WTC11 (cell line): Measurements from ENCODE around the gene MAST4. TPM values are rescaled to one million over a fixed set of nuclear protein-coding genes. Genes with fewer than 3 reads are reported as not detected.

ENCODE experiments used
- ATAC-seq: fragments of 200-7000 bp; cut with Tn5 transposase; 2 replicates; pipeline ENCODE4 v1.10.0; 2021; ENCODE audit warnings: mild to moderate bottlenecking, moderate library complexity
- CTCF ChIA-PET: fragments of 300-600 bp; sonication (Branson Sonifier 250); formaldehyde crosslinking; loops from one replicate; lab custom pipeline; 2021; ENCODE audit warnings: antibody characterized with exemption; lab: Charles Lee
- POLR2A ChIA-PET: fragments of 350-600 bp; sonication (Branson Sonifier 250); formaldehyde crosslinking; loops from one replicate; lab custom pipeline; 2021; ENCODE audit warnings: antibody characterized with exemption; lab: Charles Lee
- DNase-seq: peaks from one replicate; pipeline ENCODE4 v3.0.0; 2021; ENCODE audit warnings: low spot score
- H3K27ac Mint-ChIP-seq: 2 replicates; pipeline ENCODE4 v1.8.0; 2021; ENCODE audit warnings: mixed read lengths
- H3K27me3 Mint-ChIP-seq: 2 replicates; pipeline ENCODE4 v1.8.0; 2021; ENCODE audit warnings: low read depth, mild to moderate bottlenecking, moderate library complexity, mixed read lengths
- H3K36me3 Mint-ChIP-seq: 2 replicates; pipeline ENCODE4 v1.8.0; 2021; ENCODE audit warnings: mixed read lengths
- H3K4me1 Mint-ChIP-seq: 2 replicates; pipeline ENCODE4 v1.8.0; 2022; ENCODE audit warnings: mixed read lengths
- H3K4me3 Mint-ChIP-seq: 2 replicates; pipeline ENCODE4 v1.8.0; 2021; ENCODE audit warnings: mild to moderate bottlenecking, moderate library complexity, mixed read lengths
- H3K9me3 Mint-ChIP-seq: 2 replicates; pipeline ENCODE4 v1.8.0; 2021; ENCODE audit warnings: mixed read lengths
- ATF3 ChIP-seq: sonication (generic); formaldehyde crosslinking; conservative IDR thresholded peaks from 2 replicates; pipeline ENCODE4 v1.8.1; 2022; ENCODE audit warnings: mild to moderate bottlenecking, missing genetic modification reagents
- ATF6 ChIP-seq: sonication (generic); formaldehyde crosslinking; IDR thresholded peaks from 2 replicates; pipeline ENCODE4 v1.8.1; 2023; ENCODE audit warnings: mild to moderate bottlenecking, missing genetic modification reagents
- EMX1 ChIP-seq: fragments of 250-450 bp; sonication (Bioruptor Pico); IDR thresholded peaks from 2 replicates; pipeline ENCODE4 v1.8.0; 2021; ENCODE audit warnings: mild to moderate bottlenecking
- FOXP1 ChIP-seq: sonication (generic); formaldehyde crosslinking; IDR thresholded peaks from 2 replicates; pipeline ENCODE4 v1.8.0; 2022; ENCODE audit warnings: missing genetic modification reagents, mild to moderate bottlenecking, moderate library complexity, borderline replicate concordance
- GTF2I ChIP-seq: fragments of 250-450 bp; sonication (Bioruptor Pico); conservative IDR thresholded peaks from 2 replicates; pipeline ENCODE4 v1.4.0; 2021; ENCODE audit warnings: mild to moderate bottlenecking
- KAT7 ChIP-seq: sonication (generic); formaldehyde crosslinking; IDR thresholded peaks from 2 replicates; pipeline ENCODE4 v1.8.1; 2023; ENCODE audit warnings: missing genetic modification reagents, mild to moderate bottlenecking, borderline replicate concordance
- MLX ChIP-seq: sonication (generic); formaldehyde crosslinking; IDR thresholded peaks from 2 replicates; pipeline ENCODE4 v1.8.1; 2023; ENCODE audit warnings: mild to moderate bottlenecking, missing genetic modification reagents, moderate library complexity
- MYBL2 ChIP-seq: sonication (generic); formaldehyde crosslinking; IDR thresholded peaks from 2 replicates; pipeline ENCODE4 v1.8.1; 2023; ENCODE audit warnings: mild to moderate bottlenecking, moderate library complexity, missing genetic modification reagents
- PRDM15 ChIP-seq: sonication (generic); formaldehyde crosslinking; IDR thresholded peaks from 2 replicates; pipeline ENCODE4 v1.8.0; 2022; ENCODE audit warnings: missing genetic modification reagents
- PREB ChIP-seq: sonication (generic); formaldehyde crosslinking; IDR thresholded peaks from 2 replicates; pipeline ENCODE4 v1.8.1; 2022; ENCODE audit warnings: mild to moderate bottlenecking, missing genetic modification reagents, moderate library complexity, borderline replicate concordance
- SOX15 ChIP-seq: fragments of 250-450 bp; sonication (Bioruptor Pico); IDR thresholded peaks from 2 replicates; pipeline ENCODE4 v1.9.0; 2021; ENCODE audit warnings: mild to moderate bottlenecking
- STAT6 ChIP-seq: sonication (generic); formaldehyde crosslinking; conservative IDR thresholded peaks from 2 replicates; pipeline ENCODE4 v1.8.1; 2023; ENCODE audit warnings: mild to moderate bottlenecking, low read depth, missing genetic modification reagents, moderate library complexity
- USF1 ChIP-seq: sonication (generic); formaldehyde crosslinking; IDR thresholded peaks from 2 replicates; pipeline ENCODE4 v1.8.0; 2022; ENCODE audit warnings: mild to moderate bottlenecking, missing genetic modification reagents
- USF2 ChIP-seq: sonication (generic); formaldehyde crosslinking; IDR thresholded peaks from 2 replicates; pipeline ENCODE4 v1.8.1; 2023; ENCODE audit warnings: mild to moderate bottlenecking, missing genetic modification reagents, moderate library complexity
- ZNF512 ChIP-seq: sonication (generic); formaldehyde crosslinking; IDR thresholded peaks from 2 replicates; pipeline ENCODE4 v1.8.1; 2022; ENCODE audit warnings: missing genetic modification reagents, borderline replicate concordance
- ZNF532 ChIP-seq: fragments of 250-450 bp; sonication (Bioruptor Pico); IDR thresholded peaks from 2 replicates; pipeline ENCODE4 v1.9.0; 2021; ENCODE audit warnings: mild to moderate bottlenecking, borderline replicate concordance
- total RNA-seq: library from RNA; stranded (reverse); gene quantifications from 3 replicates; pipeline ENCODE4 v1.2.3, GENCODE V29; 2021

The MAST4 gene
- total RNA-seq, 1 experiment from 2014 or later = 8.0 TPM

GRCh38 chr5:66898241-66898995 is 302.2 kb downstream of the MAST4 start:
- no peak for TF ChIP-seq GTF2I
- no peak for TF ChIP-seq EMX1 (CRISPR knock-in tag)
- TF ChIP-seq ATF6 (CRISPR knock-in tag) = no peak
- TF ChIP-seq ZNF512 = no peak
- TF ChIP-seq USF2 = no peak
- TF ChIP-seq USF1 (CRISPR knock-in tag) = no peak
- no peak for TF ChIP-seq MYBL2 (CRISPR knock-in tag)
- no peak for TF ChIP-seq PRDM15 (CRISPR knock-in tag)
- TF ChIP-seq PREB (CRISPR knock-in tag) = no peak
- no peak for TF ChIP-seq STAT6 (CRISPR knock-in tag)
- no peak for TF ChIP-seq MLX (CRISPR knock-in tag)
- TF ChIP-seq ATF3 (CRISPR knock-in tag) = no peak
- no peak for TF ChIP-seq FOXP1 (CRISPR knock-in tag)
- no peak for TF ChIP-seq ZNF532
- no peak for TF ChIP-seq KAT7 (CRISPR knock-in tag)
- no peak for TF ChIP-seq SOX15 (CRISPR knock-in tag)
- H3K27ac Mint-ChIP-seq = no peak overlapping the region
- H3K36me3 Mint-ChIP-seq = no peaks in the 10 kb centered on the region
- no peak for ATAC-seq
- peaks cover 15% of the 10 kb centered on the region for H3K4me1 Mint-ChIP-seq
- POLR2A ChIA-PET = no interaction called here
- DNase-seq = no peak
- H3K9me3 Mint-ChIP-seq = no peaks in the 10 kb centered on the region
- H3K4me3 Mint-ChIP-seq = no peak overlapping the region
- H3K27me3 Mint-ChIP-seq = peaks cover 58% of the 10 kb centered on the region
- CTCF ChIA-PET = interaction anchor here (0.7 to 0.9 kb wide), 2 partner anchors 31 to 592 kb away, joined by 3 read pairs; no protein-coding TSS in a partner anchor
